ENCODE data around the gene ASB8. TPM values are rescaled to one million over a fixed set of nuclear protein-coding genes. Genes with fewer than 3 reads are reported as not detected.

The ASB8 gene
- total RNA-seq, 1 experiment from 2014 or later = 19.2 TPM

DNA sequence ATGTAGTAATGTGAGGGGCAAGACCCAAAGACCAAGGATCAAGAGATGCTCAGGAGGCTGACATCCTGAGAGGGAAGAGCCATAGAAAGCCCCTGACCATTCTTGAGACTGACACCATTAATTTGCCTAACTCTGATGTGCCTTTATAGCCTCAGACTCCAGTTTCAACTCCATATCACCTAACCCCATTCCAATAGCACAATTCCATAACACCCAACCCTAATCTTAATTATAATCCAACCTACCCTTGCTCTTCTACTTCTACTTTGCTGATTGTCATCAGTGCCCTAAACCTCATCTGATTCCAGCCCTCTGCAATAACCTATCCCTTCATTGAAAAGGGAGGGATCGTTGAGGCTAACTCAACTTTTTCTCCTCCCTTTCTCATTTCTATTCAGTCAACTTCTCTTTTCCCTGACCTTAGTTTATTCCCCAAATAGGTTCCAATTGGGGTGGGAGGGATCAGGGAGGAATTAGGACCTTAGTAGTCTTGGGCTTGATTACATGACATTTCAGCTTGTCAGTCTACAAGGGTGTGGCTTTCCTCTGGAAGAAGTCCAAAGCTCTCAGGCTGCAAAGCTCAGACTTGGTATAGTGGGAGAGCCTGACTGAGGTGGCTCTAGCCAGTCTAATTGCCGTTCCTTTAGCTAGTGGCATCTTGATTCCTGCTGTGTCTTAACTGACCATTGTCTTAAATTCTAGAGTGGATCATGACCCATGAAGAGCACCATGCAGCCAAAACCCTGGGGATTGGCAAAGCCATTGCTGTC is 35.1 kb downstream of the ASB8 start:
- Mint-ChIP-seq H3K27me3 (ENCODE audit: unreplicated experiment) (no peaks in the 10 kb centered on the region), H3K4me1 (ENCODE audit: low read depth, unreplicated experiment) (peaks cover 8% of the 10 kb centered on the region), H3K4me3 (ENCODE audit: low read depth, unreplicated experiment) (no peak overlapping the region), H3K36me3 (ENCODE audit: insufficient read depth, unreplicated experiment) (peaks cover 9% of the 10 kb centered on the region), H3K9me3 (ENCODE audit: low read depth, unreplicated experiment) (no peaks in the 10 kb centered on the region), H3K27ac (ENCODE audit: unreplicated experiment) (no peak overlapping the region)
- intact Hi-C loops (cut with micrococcal nuclease; ENCODE audit: unreplicated experiment) = no loop called here
- BruUV-seq (replicated peaks) = no TSS peak
- TF ChIP-seq, protein P1, sequence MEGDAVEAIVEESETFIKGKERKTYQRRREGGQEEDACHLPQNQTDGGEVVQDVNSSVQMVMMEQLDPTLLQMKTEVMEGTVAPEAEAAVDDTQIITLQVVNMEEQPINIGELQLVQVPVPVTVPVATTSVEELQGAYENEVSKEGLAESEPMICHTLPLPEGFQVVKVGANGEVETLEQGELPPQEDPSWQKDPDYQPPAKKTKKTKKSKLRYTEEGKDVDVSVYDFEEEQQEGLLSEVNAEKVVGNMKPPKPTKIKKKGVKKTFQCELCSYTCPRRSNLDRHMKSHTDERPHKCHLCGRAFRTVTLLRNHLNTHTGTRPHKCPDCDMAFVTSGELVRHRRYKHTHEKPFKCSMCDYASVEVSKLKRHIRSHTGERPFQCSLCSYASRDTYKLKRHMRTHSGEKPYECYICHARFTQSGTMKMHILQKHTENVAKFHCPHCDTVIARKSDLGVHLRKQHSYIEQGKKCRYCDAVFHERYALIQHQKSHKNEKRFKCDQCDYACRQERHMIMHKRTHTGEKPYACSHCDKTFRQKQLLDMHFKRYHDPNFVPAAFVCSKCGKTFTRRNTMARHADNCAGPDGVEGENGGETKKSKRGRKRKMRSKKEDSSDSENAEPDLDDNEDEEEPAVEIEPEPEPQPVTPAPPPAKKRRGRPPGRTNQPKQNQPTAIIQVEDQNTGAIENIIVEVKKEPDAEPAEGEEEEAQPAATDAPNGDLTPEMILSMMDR (IDR thresholded peaks at IDR 0.05; ENCODE audit: unreplicated experiment) = no peak
- DNase-seq = no peak
- CTCF ChIA-PET = no interaction called here

DNA sequence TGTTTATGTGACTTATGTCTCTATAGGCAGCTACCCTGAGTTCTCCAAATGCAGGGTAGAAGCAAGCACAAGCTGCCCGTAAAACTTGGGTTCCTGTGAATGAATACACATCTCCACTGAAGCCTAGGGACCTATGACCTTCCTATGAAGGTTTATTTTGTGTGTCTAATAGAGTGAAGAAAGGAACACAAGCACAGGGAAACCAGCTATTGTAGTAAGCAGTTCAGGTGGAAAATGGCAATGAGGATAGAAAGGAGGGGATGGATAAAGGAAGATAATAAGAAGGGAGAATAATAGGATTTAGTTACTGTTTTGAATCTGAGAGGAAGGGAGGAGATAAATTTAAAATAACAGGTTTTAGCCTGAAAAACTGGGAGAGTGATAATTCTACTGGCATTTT is 35.8 kb downstream of the ASB8 start:
- peaks cover 8% of the 10 kb centered on the region for H3K4me1 Mint-ChIP-seq (ENCODE audit: low read depth, unreplicated experiment)
- intact Hi-C loops (cut with micrococcal nuclease; ENCODE audit: unreplicated experiment) = no loop called here
- H3K36me3 Mint-ChIP-seq (ENCODE audit: insufficient read depth, unreplicated experiment) = peaks cover 9% of the 10 kb centered on the region
- no peaks in the 10 kb centered on the region for H3K9me3 Mint-ChIP-seq (ENCODE audit: low read depth, unreplicated experiment)
- no peak overlapping the region for H3K4me3 Mint-ChIP-seq (ENCODE audit: low read depth, unreplicated experiment)
- no TSS peak for BruUV-seq (replicated peaks)
- TF ChIP-seq, protein P1 (IDR thresholded peaks at IDR 0.05; ENCODE audit: unreplicated experiment) = no peak
- CTCF ChIA-PET = no interaction called here
- DNase-seq = no peak
- no peak overlapping the region for H3K27ac Mint-ChIP-seq (ENCODE audit: unreplicated experiment)
- H3K27me3 Mint-ChIP-seq (ENCODE audit: unreplicated experiment) = no peaks in the 10 kb centered on the region

DNA sequence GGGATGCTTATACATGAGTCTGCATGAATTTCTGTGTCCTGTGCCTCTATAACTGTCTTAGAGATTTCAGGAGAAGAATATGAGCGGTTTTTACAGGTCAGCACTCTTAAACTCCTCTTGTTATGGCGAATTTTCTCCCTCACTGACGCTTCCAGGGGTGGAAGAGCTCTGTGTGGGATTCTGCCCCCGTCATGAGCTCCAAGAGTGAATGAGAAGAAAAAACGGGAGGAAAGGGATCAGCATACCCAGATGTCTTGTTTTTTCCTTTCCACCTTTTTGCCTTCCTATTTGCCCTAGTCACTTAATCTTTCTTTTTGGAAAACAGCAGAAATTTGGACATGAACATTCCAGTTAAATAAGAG is 37.5 kb downstream of the ASB8 start:
- Mint-ChIP-seq H3K4me3 (ENCODE audit: low read depth, unreplicated experiment) (peak overlapping the region; percentile 94), H3K27me3 (ENCODE audit: unreplicated experiment) (peaks cover 11% of the 10 kb centered on the region), H3K4me1 (ENCODE audit: low read depth, unreplicated experiment) (peaks cover 8% of the 10 kb centered on the region), H3K9me3 (ENCODE audit: low read depth, unreplicated experiment) (no peaks in the 10 kb centered on the region), H3K36me3 (ENCODE audit: insufficient read depth, unreplicated experiment) (peaks cover 9% of the 10 kb centered on the region), H3K27ac (ENCODE audit: unreplicated experiment) (no peak overlapping the region)
- CTCF ChIA-PET = interaction anchor here (1.3 kb wide), 1 partner anchor 14 kb away, joined by 6 read pairs; the partner anchor contains the start of gene SENP1
- TF ChIP-seq, protein P1 (IDR thresholded peaks at IDR 0.05; ENCODE audit: unreplicated experiment) = no peak
- no TSS peak for BruUV-seq (replicated peaks)
- DNase-seq = no peak
- intact Hi-C loops (cut with micrococcal nuclease; ENCODE audit: unreplicated experiment) = no loop called here

DNA sequence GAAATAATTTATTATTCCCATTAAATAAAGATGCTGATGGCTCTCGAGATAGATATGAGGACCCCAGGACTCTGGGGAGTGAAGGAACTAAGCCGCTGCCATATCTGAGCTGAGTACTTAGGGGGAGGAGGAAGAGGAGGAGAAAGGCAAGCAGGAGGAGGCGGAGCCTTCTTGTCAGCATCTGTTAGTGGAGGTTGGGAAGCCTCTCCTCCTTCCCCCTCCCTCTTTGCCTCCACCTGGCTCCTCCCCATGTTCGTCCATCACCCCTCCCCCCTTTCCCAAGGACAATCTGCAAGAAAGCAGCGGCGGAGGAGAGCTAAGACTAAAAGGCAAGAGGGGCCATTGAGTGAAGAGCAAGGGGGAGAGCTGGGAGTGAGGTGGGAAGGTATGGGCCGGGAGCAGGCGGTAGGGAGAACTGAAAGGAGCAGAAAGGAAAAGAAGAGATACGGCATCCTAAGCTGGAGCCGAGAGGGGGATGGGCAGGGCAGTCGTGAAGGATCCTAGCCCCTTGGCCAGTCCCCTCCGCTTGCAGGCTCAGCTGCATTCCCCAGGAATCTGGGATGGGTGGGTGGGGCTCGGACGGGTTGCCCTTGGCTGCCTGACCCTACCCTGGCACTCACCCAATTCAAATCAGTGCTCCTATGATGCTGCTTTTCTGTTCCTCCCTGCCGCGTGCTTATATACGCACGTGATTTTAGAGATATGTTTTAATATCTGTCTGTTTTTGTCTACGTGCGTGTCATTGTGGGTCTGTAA is 38.1 kb downstream of the ASB8 start, which contains the start of gene PFKM:
PFKM (plus strand) TSS at position 287 of the 756 bp plus-strand sequence. CDS start 3,411 bp downstream, outside the sequence.
- Mint-ChIP-seq H3K4me1 (ENCODE audit: low read depth, unreplicated experiment) (peaks cover 8% of the 10 kb centered on the region), H3K36me3 (ENCODE audit: insufficient read depth, unreplicated experiment) (peaks cover 9% of the 10 kb centered on the region), H3K27ac (ENCODE audit: unreplicated experiment) (peak within 1 kb of the TSS; percentile 89), H3K27me3 (ENCODE audit: unreplicated experiment) (peaks cover 16% of the 10 kb centered on the region), H3K4me3 (ENCODE audit: low read depth, unreplicated experiment) (peak within 1 kb of the TSS; percentile 94), H3K9me3 (ENCODE audit: low read depth, unreplicated experiment) (no peaks in the 10 kb centered on the region)
- TF ChIP-seq, protein P1 (IDR thresholded peaks at IDR 0.05; ENCODE audit: unreplicated experiment) = no peak
- intact Hi-C loops (cut with micrococcal nuclease; ENCODE audit: unreplicated experiment) = no loop called here
- BruUV-seq (replicated peaks) = no TSS peak
- CTCF ChIA-PET = interaction anchor here (1.3 kb wide), 1 partner anchor 13 kb away, joined by 6 read pairs; the partner anchor contains the start of gene SENP1
- DNase-seq = peak; percentile 72

Measured in Calu3 (cell line).